SK-N-SH (cell line): ENCODE results near the gene DPH7.

Experiments used
- CTCF ChIP-seq: fragments of 200-600 bp; sonication (generic); IDR thresholded peaks from 2 replicates; pipeline ENCODE4 v1.6.1; 2017; ENCODE audit warnings: antibody characterized with exemption, mild to moderate bottlenecking, moderate library complexity
- TCF12 ChIP-seq: IDR thresholded peaks from 2 replicates; pipeline ENCODE4 v1.4.0; 2012
- USF1 ChIP-seq: IDR thresholded peaks from 2 replicates; pipeline ENCODE4 v1.4.0; 2012; ENCODE audit warnings: low read depth, borderline replicate concordance
- TF ChIP-seq, protein P1 (sequence below): IDR thresholded peaks from 2 replicates; pipeline ENCODE4 v1.4.0; 2012; ENCODE audit warnings: low read depth

DNA sequence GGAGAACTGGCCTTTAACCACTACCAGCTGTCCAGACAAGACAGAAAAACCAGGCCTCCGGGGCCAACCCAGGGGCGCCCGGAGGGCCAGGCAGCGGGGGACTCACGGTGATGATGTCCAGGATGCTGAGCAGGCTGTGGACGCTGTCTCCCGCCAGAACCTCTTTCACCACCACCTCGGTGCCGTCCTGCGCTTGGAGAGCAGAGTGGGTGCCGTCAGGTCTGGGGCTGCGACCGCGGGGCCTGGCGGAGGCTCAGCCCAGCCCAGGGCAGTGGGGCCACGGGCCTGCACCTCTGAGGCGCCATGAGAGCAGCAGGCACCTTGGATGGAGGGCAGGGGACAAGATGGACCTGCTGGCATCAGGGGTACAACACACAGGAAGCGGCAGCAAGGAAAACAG, 38.2 kb downstream of the DPH7 start:
- TF ChIP-seq CTCF = no peak
- TF ChIP-seq USF1 = no peak
- no peak for TF ChIP-seq TCF12
- TF ChIP-seq, protein P1, sequence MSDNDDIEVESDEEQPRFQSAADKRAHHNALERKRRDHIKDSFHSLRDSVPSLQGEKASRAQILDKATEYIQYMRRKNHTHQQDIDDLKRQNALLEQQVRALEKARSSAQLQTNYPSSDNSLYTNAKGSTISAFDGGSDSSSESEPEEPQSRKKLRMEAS = no peak
